NCI-H82 treated with DMSO at 0.1 percent for 48 hours (cell line): ENCODE data around the gene NOX3.
"Not testable (repeated sequence)": the region's sequence is repeated elsewhere in the genome, so short reads cannot be mapped to it uniquely, and the experiment has no call there.

Source experiments
- DNase-seq: peaks from one replicate; lab custom pipeline; 2025; ENCODE audit not compliant: unreplicated experiment; lab: John Stamatoyannopoulos, UW

Gene NOX3

GRCh38 chr6:155374681-155375080, 81.0 kb downstream of the NOX3 start:
- DNase-seq: no peak

- no peak for DNase-seq
These were observed 82.4 kb downstream of the NOX3 start for GRCh38 chr6:155373276-155373675.

- DNase-seq: no peak
These were observed 83.4 kb downstream of the NOX3 start for GRCh38 chr6:155372256-155372655.

GRCh38 chr6:155371230-155371629, 84.4 kb downstream of the NOX3 start:
- no peak for DNase-seq

GRCh38 chr6:155366325-155366724, 89.3 kb downstream of the NOX3 start:
- no peak for DNase-seq

GRCh38 chr6:155364844-155365437, 90.7 kb downstream of the NOX3 start:
- no peak for DNase-seq

GRCh38 chr6:155364021-155364420, 91.6 kb downstream of the NOX3 start:
- DNase-seq: not testable (repeated sequence)

- DNase-seq: not testable (repeated sequence)
These were observed 92.5 kb downstream of the NOX3 start for GRCh38 chr6:155362968-155363632.

- no peak for DNase-seq
These were observed 101.5 kb downstream of the NOX3 start for GRCh38 chr6:155354167-155354566.

GRCh38 chr6:155352811-155353210, 102.8 kb downstream of the NOX3 start:
- no peak for DNase-seq

- DNase-seq: no peak
These were observed 103.6 kb downstream of the NOX3 start for GRCh38 chr6:155352130-155352420.

GRCh38 chr6:155351273-155352129, 104.1 kb downstream of the NOX3 start:
- no peak for DNase-seq

GRCh38 chr6:155349956-155350355, 105.7 kb downstream of the NOX3 start:
- no peak for DNase-seq

- no peak for DNase-seq
These were observed 106.5 kb downstream of the NOX3 start for GRCh38 chr6:155349129-155349528.

GRCh38 chr6:155347800-155348199, 107.8 kb downstream of the NOX3 start:
- DNase-seq: no peak

- DNase-seq: no peak
These were observed 108.7 kb downstream of the NOX3 start for GRCh38 chr6:155346957-155347356.
